GM12878 (cell line): ENCODE data around the gene SRPK2. TPM values are rescaled to one million over a fixed set of nuclear protein-coding genes. Genes with fewer than 3 reads are reported as not detected.
A peak's percentile ranks its signal among the peaks of the same experiment; 100 is the strongest.
"Not testable (repeated sequence)": the region's sequence is repeated elsewhere in the genome, so short reads cannot be mapped to it uniquely, and the experiment has no call there.

Source experiments
- ATAC-seq: fragments of 200-7000 bp; cut with Tn5 transposase; 3 replicates; pipeline ENCODE4 v1.9.1; 2020; ENCODE audit warnings: mild to moderate bottlenecking, moderate library complexity
- BruUV-seq: library from RNA; stranded (reverse); fragments of 400-500 nt; replicated peaks from 2 replicates; lab custom pipeline; 2021; lab: Mats Ljungman, UMichigan
- CTCF ChIA-PET: fragments of 300-600 bp; sonication (Branson Sonifier 250); formaldehyde crosslinking; extraction: SDS; loops from one replicate; lab custom pipeline; 2021; ENCODE audit warnings: inconsistent platforms; lab: Yijun Ruan, JAX
- POLR2A ChIA-PET: fragments of 350-600 bp; formaldehyde crosslinking; extraction: SDS; loops from one replicate; lab custom pipeline; 2021; ENCODE audit warnings: inconsistent platforms; lab: Charles Lee
- RAD21 ChIA-PET: fragments of 300-600 bp; sonication (Branson Sonifier 250); formaldehyde crosslinking; loops from one replicate; lab custom pipeline; 2023; ENCODE audit warnings: antibody characterized with exemption; ENCODE audit not compliant: unreplicated experiment; lab: Charles Lee
- SMC1A ChIA-PET: fragments of 300-600 bp; sonication (Branson Sonifier 250); formaldehyde crosslinking; loops from one replicate; lab custom pipeline; 2023; ENCODE audit not compliant: unreplicated experiment, uncharacterized antibody; lab: Charles Lee
- DNase-seq: peaks from one replicate; pipeline ENCODE4 v3.0.0-alpha.2; 2011; ENCODE audit warnings: low read depth, low spot score
- FAIRE-seq: peaks from 3 replicates; lab custom pipeline; 2011; peaks lifted over from hg19 to GRCh38; lab: Jason Lieb, UNC
- H2AFZ ChIP-seq: 2 replicates; pipeline ENCODE4 v1.6.0; 2011; ENCODE audit warnings: low read depth, low read length, control low read depth; ENCODE audit not compliant: control insufficient read depth
- H3K27ac ChIP-seq: 2 replicates; pipeline ENCODE4 v1.5.1; 2011; ENCODE audit warnings: control low read depth; ENCODE audit not compliant: control insufficient read depth, insufficient read depth
- H3K27me3 ChIP-seq, 2 experiments: replicated peaks in 1 of 2; 2 replicates each; pipeline versions ENCODE4 v1.6.0 to v1.6.1; 2011; ENCODE audit warnings: low read length in 1 of 2; ENCODE audit not compliant: control insufficient read depth in 2 of 2, insufficient read depth in 2 of 2
- H3K36me3 ChIP-seq, 2 experiments: 2 replicates each; pipeline ENCODE4 v1.5.1; 2011; ENCODE audit warnings: low read length in 1 of 2; ENCODE audit not compliant: control insufficient read depth in 2 of 2, insufficient read depth in 2 of 2
- H3K4me1 ChIP-seq: 2 replicates; pipeline ENCODE4 v1.6.1; 2011; ENCODE audit warnings: mild to moderate bottlenecking, low read length, moderate library complexity, mixed read lengths; ENCODE audit not compliant: control insufficient read depth, insufficient read depth
- H3K4me2 ChIP-seq: 2 replicates; pipeline ENCODE4 v1.6.0; 2011; ENCODE audit warnings: control low read depth; ENCODE audit not compliant: control insufficient read depth, insufficient read depth
- H3K4me3 ChIP-seq: fragments of 200-600 bp; sonication (generic); 2 replicates; pipeline ENCODE4 v1.5.1; 2016
- H3K79me2 ChIP-seq: 2 replicates; pipeline ENCODE4 v1.6.0; 2011; ENCODE audit warnings: low read length; ENCODE audit not compliant: control insufficient read depth, insufficient read depth
- H3K9ac ChIP-seq: 2 replicates; pipeline ENCODE4 v1.8.0; 2011; ENCODE audit warnings: low read length, control low read depth, mixed read lengths; ENCODE audit not compliant: control insufficient read depth, insufficient read depth
- H3K9me3 ChIP-seq: replicated peaks from 3 replicates; pipeline ENCODE4 v1.5.1; 2011; ENCODE audit warnings: mild to moderate bottlenecking, low read length; ENCODE audit not compliant: control insufficient read depth, insufficient read depth
- H4K20me1 ChIP-seq: 2 replicates; pipeline ENCODE4 v1.6.0; 2011; ENCODE audit not compliant: control insufficient read depth, insufficient read depth
- BMI1 ChIP-seq: fragments of 450-650 bp; IDR thresholded peaks from 2 replicates; pipeline ENCODE4 v1.6.1; 2016; ENCODE audit warnings: mild to moderate bottlenecking, moderate library complexity, borderline replicate concordance
- ETV6 ChIP-seq, 2 experiments: fragments of 450-650 bp in 1 of 2; IDR thresholded peaks in 1 of 2; conservative IDR thresholded peaks in 1 of 2; 2 replicates each; pipeline ENCODE4 v1.6.1; 2014; ENCODE audit warnings: antibody characterized with exemption in 1 of 2, borderline replicate concordance in 1 of 2, low read depth in 1 of 2, mild to moderate bottlenecking in 1 of 2, moderate library complexity in 1 of 2
- HDAC6 ChIP-seq: fragments of 200-600 bp; sonication (generic); IDR thresholded peaks from one replicate; pipeline ENCODE4 v1.8.0; 2017; ENCODE audit warnings: antibody characterized with exemption; ENCODE audit not compliant: unreplicated experiment
- KLF5 ChIP-seq: fragments of 450-650 bp; IDR thresholded peaks from 2 replicates; pipeline ENCODE4 v1.6.1; 2014; ENCODE audit warnings: mild to moderate bottlenecking; ENCODE audit not compliant: partially characterized antibody
- PBX3 ChIP-seq: IDR thresholded peaks from 2 replicates; pipeline ENCODE4 v1.6.1; 2011; ENCODE audit warnings: mild to moderate bottlenecking, low read depth, low read length, moderate library complexity; ENCODE audit not compliant: insufficient replicate concordance
- SKIL ChIP-seq: fragments of 450-650 bp; IDR thresholded peaks from 2 replicates; pipeline ENCODE4 v1.6.1; 2017; ENCODE audit warnings: mild to moderate bottlenecking, low read depth, inconsistent platforms; ENCODE audit not compliant: poor library complexity, severe bottlenecking
- SRF ChIP-seq, 2 experiments: IDR thresholded peaks; 2 replicates each; pipeline ENCODE4 v1.6.1; 2011; ENCODE audit warnings: low read depth in 2 of 2, low read length in 2 of 2, mild to moderate bottlenecking in 1 of 2, moderate library complexity in 1 of 2
- STAT3 ChIP-seq: IDR thresholded peaks from 2 replicates; pipeline ENCODE4 v1.6.1; 2011; ENCODE audit warnings: low read depth, low read length, improper control_type of control experiment
- WGBS: methylation state at CpG from one replicate; pipeline ENCODE4 v1.1.6; 2016; ENCODE audit warnings: low lambda C conversion rate; ENCODE audit not compliant: insufficient replicate concordance, insufficient coverage; ENCODE audit errors: missing lambda C conversion rate; 5-methylcytosine and 5-hydroxymethylcytosine counted together
- in situ Hi-C: fragments of 300-500 bp; cut with MboI; formaldehyde crosslinking; loops from 9 replicates; pipeline ENCODE4 v1.14.3; 2018; ENCODE audit warnings: mixed read lengths
- intact Hi-C: fragments of 100-400 bp; cut with micrococcal nuclease; formaldehyde crosslinking; loops from one replicate; pipeline ENCODE4 v1.14.2; 2022; ENCODE audit not compliant: unreplicated experiment
- polyA plus RNA-seq, 11 experiments: library from polyadenylated mRNA; depleted of rRNA in 4 of 11; unstranded in 6 of 11; stranded (reverse) in 5 of 11; fragments of >200 nt; fragmentation: Nextera tagmentation in 4 of 11; fragmentation: Illumina TruSeq in 1 of 11; extraction: Ambion mirVana in 4 of 11; extraction: Trizol in 1 of 11; gene quantifications; 1 replicate in 1 of 11; 2 replicates in 10 of 11; pipeline versions ENCODE4 v1.2.1 to v1.2.3, GENCODE V29; 2011 to 2016; ENCODE audit warnings: inconsistent platforms in 2 of 11, missing spikeins in 2 of 11, low read depth in 1 of 11
- total RNA-seq, 4 experiments: library from RNA; depleted of rRNA in 3 of 4; stranded (reverse); fragments of >200 nt in 3 of 4; fragmentation: Illumina TruSeq in 1 of 4; extraction: Trizol in 1 of 4; gene quantifications; 2 replicates each; pipeline versions ENCODE4 v1.2.1 to v1.2.3, GENCODE V29; 2013 to 2021
- TF ChIP-seq, protein P1 (sequence below): fragments of 150-350 bp; IDR thresholded peaks from 2 replicates; pipeline ENCODE4 v1.6.1; 2014; ENCODE audit warnings: mild to moderate bottlenecking, low read depth, low read length

SRPK2 gene
- total and polyA plus RNA-seq, 10 of the 15 experiments (the other 5 are each of a cell fraction or from before 2014, with no cell fraction given) = 13.2 to 32.8 (median 24.5) TPM

- ATAC-seq, FAIRE-seq, BruUV-seq, H3K27me3 ChIP-seq, H3K36me3 ChIP-seq, H4K20me1 ChIP-seq, H3K79me2 ChIP-seq, H3K9ac ChIP-seq, H3K4me3 ChIP-seq, in situ Hi-C loops, SMC1A ChIA-PET, H3K27ac ChIP-seq, RAD21 ChIA-PET, CTCF ChIA-PET, DNase-seq, H3K4me2 ChIP-seq, H2AFZ ChIP-seq, H3K4me1 ChIP-seq, H3K9me3 ChIP-seq, intact Hi-C loops, POLR2A ChIA-PET: not testable (repeated sequence)
- TF ChIP-seq ETV6 (conservative IDR thresholded peaks at IDR 0.05 in 1 of 2, IDR thresholded peaks at IDR 0.05 in 1 of 2; ENCODE audit: borderline replicate concordance in 1 of 2, low read depth in 1 of 2) = peak in 1 of 2 experiments; percentile 54; a peak in 1 of 4 replicates
- WGBS = 98% methylated on average over 6 of the region's 6 CpGs
Measured at GRCh38 chr7:105232829-105233291, 155.9 kb downstream of the SRPK2 start.

DNA sequence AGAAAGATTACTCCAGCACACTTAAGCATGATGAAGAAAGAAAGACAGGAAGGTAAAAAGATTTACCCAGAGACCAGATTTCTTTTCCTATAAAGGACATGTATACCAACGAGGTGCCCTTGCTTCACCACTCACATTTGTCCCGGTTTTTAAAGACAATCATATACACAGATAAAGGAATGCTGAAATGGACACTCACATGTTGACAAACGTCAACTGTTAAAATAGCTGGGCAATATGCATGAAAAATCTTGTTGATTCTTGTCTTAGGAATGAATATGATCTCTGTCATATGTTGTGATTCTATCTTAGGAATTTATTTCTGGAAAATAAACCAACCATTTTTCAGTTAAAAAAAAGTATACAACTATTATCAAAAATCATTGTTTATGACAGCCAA lies 158.2 kb downstream of the SRPK2 start:
- H3K4me1 ChIP-seq = no peaks in the 10 kb centered on the region
- H3K9ac ChIP-seq = no peak overlapping the region
- WGBS = 64% methylated on average over 3 of the region's 3 CpGs
- no peaks in the 10 kb centered on the region; the same call in 2 of the 3 replicates for H3K9me3 ChIP-seq
- H3K4me3 ChIP-seq = no peak overlapping the region
- H3K36me3 ChIP-seq = peaks cover 0 to 3% of the 10 kb centered on the region in 2 experiments; a peak in 2 of 4 replicates
- no peak overlapping the region for H3K4me2 ChIP-seq
- no peaks in the 10 kb centered on the region for H3K27me3 ChIP-seq
- H2AFZ ChIP-seq = no peak overlapping the region
- peaks cover 2% of the 10 kb centered on the region for H3K79me2 ChIP-seq
- CTCF ChIA-PET = interaction anchor here (1.1 kb wide), 1 partner anchor 10 kb away, joined by 3 read pairs; no protein-coding TSS in a partner anchor
- ATAC-seq (no peak), FAIRE-seq (no peak), DNase-seq (no peak)
- no peaks in the 10 kb centered on the region for H4K20me1 ChIP-seq
- BruUV-seq = no TSS peak
- POLR2A ChIA-PET = no interaction called here
- RAD21 ChIA-PET = no interaction called here
- H3K27ac ChIP-seq = no peak overlapping the region
- in situ Hi-C loops (no loop called here), intact Hi-C loops (no loop called here)
- SMC1A ChIA-PET = no interaction called here
- TF ChIP-seq HDAC6 (no peak), STAT3 (no peak), SRF (IDR thresholded peaks at IDR 0.05; ENCODE audit: low read depth in 2 of 2, low read length in 2 of 2) (no peak), KLF5 (no peak), BMI1 (no peak), SKIL (no peak), PBX3 (no peak)
- TF ChIP-seq, protein P1, sequence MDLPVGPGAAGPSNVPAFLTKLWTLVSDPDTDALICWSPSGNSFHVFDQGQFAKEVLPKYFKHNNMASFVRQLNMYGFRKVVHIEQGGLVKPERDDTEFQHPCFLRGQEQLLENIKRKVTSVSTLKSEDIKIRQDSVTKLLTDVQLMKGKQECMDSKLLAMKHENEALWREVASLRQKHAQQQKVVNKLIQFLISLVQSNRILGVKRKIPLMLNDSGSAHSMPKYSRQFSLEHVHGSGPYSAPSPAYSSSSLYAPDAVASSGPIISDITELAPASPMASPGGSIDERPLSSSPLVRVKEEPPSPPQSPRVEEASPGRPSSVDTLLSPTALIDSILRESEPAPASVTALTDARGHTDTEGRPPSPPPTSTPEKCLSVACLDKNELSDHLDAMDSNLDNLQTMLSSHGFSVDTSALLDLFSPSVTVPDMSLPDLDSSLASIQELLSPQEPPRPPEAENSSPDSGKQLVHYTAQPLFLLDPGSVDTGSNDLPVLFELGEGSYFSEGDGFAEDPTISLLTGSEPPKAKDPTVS = no peak
